ENCODE measurements around the gene NOTUM.

Gene NOTUM

DNA sequence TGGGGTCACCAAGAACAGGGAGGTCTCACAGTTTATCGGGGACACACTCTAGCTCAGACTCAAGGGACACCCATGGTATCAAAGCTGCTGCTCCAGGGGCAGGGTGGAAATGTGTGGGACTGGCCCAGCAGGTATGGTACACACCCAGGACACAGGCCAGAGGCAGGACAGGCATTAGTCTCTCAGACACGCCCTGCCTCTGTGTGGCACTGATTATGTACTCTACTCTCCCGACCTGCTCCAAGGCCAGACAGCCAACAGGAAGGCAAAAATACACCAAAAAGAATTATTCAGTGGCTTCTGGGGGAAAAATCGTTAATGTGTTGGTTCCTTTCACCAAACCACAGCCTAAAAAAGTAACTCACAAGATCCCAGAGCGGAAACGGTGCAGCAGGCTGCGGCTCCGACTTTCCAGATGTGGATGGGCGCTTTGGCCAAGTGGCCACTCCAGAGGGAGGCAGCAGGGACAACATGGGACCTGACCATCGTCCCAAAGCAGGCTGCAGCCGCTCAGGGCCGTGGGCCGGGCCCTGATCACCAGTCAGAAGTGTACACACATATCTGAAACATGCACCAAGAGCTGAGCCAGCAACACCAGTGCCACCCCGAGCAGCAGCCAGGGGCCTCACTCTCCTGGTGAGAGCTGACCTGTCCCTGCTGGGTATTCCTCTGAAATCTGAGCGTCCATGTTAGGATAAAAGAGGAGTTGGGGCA lies 42.0 kb downstream of the NOTUM start:
- TF ChIP-seq, protein P1, sequence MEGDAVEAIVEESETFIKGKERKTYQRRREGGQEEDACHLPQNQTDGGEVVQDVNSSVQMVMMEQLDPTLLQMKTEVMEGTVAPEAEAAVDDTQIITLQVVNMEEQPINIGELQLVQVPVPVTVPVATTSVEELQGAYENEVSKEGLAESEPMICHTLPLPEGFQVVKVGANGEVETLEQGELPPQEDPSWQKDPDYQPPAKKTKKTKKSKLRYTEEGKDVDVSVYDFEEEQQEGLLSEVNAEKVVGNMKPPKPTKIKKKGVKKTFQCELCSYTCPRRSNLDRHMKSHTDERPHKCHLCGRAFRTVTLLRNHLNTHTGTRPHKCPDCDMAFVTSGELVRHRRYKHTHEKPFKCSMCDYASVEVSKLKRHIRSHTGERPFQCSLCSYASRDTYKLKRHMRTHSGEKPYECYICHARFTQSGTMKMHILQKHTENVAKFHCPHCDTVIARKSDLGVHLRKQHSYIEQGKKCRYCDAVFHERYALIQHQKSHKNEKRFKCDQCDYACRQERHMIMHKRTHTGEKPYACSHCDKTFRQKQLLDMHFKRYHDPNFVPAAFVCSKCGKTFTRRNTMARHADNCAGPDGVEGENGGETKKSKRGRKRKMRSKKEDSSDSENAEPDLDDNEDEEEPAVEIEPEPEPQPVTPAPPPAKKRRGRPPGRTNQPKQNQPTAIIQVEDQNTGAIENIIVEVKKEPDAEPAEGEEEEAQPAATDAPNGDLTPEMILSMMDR (IDR thresholded peaks at IDR 0.05) = no peak

DNA sequence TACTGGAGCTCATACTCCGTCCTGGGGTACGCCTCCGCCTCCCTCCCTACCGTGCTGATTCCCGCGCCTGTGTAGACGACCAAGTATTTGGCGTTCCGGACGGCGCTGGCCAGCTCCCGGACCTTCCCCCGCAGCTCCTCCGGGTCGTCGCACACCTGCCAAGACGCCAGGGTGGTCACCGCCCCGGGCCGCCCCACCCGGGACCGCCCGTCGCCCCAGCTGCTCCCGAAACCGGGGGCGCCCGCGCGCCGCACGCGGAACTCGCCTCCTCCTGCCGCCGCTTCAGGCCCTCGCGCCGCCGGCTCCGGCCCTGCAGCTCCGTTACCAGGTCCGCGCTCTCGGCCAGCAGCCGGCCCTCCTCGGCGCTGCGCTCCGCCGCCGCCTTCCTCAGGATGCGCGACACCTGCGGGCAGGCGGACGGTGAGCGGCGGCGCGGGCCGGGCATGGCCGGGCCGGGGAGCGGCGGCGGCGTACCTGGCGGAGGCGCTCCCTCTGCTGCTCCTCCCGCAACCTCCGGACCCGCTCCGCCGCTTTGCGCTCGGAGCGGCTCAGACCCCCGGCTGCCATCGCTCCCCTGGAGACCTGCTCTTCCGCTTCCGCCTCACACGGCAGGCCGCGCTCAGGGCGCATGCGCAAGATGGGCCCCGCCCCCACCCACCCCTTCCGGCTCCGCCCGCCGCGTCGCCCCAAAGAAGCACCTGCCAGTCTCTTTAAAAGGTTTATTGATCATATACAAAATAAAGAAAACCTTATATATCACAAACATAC lies 43.2 kb downstream of the NOTUM start, which contains the start of gene SIRT7:
TSS of gene SIRT7 (minus strand) at position 612 of the 768 bp plus-strand sequence. CDS start at position 567, 45 bp downstream.
- TF ChIP-seq, protein P1 (IDR thresholded peaks at IDR 0.05) = no peak

DNA sequence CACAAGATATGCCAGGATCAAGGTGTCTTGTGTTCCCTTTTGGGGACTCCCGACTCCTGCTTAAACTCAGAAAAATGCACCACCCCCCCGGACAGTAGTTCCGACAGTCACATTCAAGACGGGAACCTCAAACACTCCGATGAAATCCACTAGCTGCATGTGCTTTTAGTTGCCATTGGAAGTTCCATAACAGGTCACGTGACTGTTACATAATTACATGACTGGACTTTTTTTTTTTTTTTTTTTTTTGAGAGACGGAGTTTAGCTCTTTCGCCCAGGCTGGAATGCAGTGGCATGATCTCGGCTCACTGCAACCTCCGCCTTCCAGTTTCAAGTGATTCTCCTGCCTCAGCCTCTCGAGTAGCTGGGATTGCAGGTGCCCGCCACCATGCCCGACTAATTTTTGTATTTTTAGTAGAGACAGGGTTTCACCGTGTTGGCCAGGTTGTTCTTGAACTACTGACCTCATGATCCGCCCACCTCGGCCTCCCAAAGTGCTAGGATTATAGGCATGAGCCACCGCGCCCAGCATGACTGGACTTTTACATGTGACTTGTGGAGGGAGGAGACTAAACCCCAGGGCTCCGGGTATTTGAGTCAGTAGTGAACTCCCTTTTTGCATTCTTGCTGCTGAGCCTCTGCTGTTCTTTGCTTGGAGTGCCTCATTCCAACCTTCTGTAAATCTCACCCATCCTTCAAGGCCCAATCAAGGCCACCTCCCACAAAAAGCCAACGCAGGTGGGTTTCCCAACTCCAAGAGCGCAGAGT lies 44.6 kb downstream of the NOTUM start:
- TF ChIP-seq, protein P1 (IDR thresholded peaks at IDR 0.05) = no peak

DNA sequence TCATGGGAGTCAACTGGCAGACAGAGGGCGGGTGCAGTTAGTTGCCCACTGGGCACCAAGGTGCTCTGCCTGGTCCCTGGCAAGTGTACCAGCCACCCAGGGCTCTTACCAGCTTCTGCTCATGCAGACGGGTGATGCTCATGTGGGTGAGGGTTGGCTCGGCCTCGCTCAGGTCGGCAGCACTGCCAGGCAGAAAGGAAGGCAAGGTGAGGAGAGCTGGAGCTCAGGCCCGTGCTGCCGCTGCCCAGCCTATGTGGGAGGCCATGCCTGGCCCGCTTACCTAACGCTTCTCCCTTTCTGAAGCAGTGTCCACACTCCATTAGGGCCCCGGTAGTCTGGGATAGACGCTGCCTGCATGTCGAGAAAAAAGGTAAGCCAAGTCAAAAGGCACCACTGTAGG lies 45.7 kb downstream of the NOTUM start:
- TF ChIP-seq, protein P1 (IDR thresholded peaks at IDR 0.05) = no peak

DNA sequence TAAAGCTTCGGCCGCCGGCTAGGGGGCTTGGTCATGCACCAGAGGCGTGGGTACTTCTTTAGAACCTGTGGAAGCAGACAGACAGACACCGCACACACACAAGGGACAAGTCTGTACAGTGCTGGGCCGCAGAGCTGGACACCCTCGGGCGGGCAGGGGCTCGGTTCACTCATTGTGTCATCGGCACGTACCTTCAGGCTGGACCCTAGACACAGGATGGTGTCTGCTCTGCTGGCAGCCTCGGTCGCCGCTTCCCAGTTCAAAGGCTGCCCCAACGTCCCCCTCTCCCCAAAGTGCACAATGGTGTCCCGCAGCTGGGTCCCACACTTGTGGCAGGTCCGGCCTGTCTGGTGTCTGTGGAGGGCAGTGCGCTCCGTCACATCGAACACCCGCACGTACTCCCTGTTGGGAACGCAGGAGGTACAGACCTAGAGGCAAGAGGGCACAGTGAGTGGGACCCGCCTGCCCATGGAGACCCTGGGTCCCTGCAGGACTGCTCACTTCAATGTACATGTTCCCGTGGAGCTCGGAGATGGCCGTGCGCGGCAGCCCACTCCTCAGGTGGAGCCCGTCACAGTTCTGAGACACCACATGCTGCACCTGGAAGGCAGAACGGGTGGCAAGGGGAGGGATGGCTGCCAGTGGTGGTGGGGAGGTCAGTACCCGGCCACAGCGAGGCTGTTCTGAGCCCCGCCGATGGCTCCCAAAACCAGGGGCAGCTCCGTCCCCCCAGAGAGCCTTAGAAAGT lies 46.7 kb downstream of the NOTUM start:
- TF ChIP-seq, protein P1 (IDR thresholded peaks at IDR 0.05) = no peak

DNA sequence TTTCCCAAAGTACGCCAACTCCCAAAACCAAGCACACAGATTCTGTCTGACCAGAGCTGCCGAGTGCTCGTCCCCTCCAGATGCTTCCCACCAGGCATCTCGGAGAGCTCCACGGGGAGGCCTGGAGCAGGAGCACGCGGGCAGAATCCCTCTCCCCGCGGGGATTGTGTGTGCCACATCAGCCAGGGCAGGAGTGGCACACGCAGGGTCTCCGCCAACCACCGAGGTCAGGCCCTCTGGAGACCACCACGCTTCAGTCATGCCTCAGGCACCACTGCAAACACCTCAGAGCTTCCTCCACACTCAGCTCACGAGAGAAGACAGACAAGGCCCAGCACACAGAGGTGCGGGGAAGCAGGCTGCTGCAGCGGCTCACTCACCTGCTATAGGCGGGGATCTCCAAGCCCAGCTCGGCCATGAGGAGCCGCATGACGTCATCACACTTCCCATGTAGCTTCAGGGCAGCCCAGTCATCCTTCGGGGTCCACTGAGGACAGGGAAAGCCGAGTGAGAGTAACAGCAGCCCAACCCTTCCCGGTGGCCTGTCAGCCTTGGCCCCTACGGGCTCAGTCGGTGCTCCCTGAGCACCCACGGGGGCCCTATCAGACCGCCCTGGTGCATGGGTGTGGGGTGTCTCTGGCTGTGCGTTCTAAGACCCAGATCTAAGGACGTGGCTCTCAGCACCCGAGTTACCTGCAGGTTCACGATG lies 47.4 kb downstream of the NOTUM start:
- TF ChIP-seq, protein P1 (IDR thresholded peaks at IDR 0.05) = no peak

Data from LNCAP (cell line).